ENCODE data around the gene RASGRF1.

GRCh38 chr15:79128556-79128955, 38.0 kb upstream of the RASGRF1 start:
- TF ChIP-seq CTCF (optimal IDR thresholded peaks at IDR 0.05 in 1 of 3, IDR thresholded peaks at IDR 0.05 in 1 of 3, conservative IDR thresholded peaks at IDR 0.05 in 1 of 3; ENCODE audit: extremely low read depth in 1 of 3, insufficient read depth in 2 of 3, low read length in 3 of 3) (no peak), EZH2 (IDR thresholded peaks at IDR 0.05; ENCODE audit: low read length) (no peak)
